ENCODE measurements around the gene USP13.

The USP13 gene

GRCh38 chr3:179750720-179751328 lies 98.0 kb downstream of the USP13 start:
- Histone ChIP-seq H3K4me1 (ENCODE audit: insufficient read depth, low read length, poor library complexity, severe bottlenecking) (no peaks in the 10 kb centered on the region), H3K9ac (ENCODE audit: low read depth, low read length, poor library complexity, severe bottlenecking) (no peak overlapping the region), H3F3A (ENCODE audit: low read depth) (no peaks in the 10 kb centered on the region), H3K9me3 (ENCODE audit: insufficient read depth, low read depth, low read length) (no peaks in the 10 kb centered on the region), H3K27me3 (ENCODE audit: insufficient read depth, low read length, poor library complexity, severe bottlenecking) (no peaks in the 10 kb centered on the region), H4K20me1 (ENCODE audit: insufficient read depth, low read length, poor library complexity, severe bottlenecking) (no peaks in the 10 kb centered on the region), H3K4me3 (ENCODE audit: low read length, poor library complexity, severe bottlenecking) (no peak overlapping the region), H3K79me2 (ENCODE audit: insufficient read depth, low read length) (no peaks in the 10 kb centered on the region), H2AFZ (ENCODE audit: low read length) (no peak overlapping the region), H3K4me2 (ENCODE audit: low read depth, low read length, poor library complexity, severe bottlenecking) (no peak overlapping the region), H3K36me3 (ENCODE audit: insufficient read depth, low read length) (peaks cover 24% of the 10 kb centered on the region; the same call in 1 of the 2 replicates), H3K9me2 (replicated peaks; ENCODE audit: low read depth, low read length) (no peaks in the 10 kb centered on the region)
- TF ChIP-seq, protein P1, sequence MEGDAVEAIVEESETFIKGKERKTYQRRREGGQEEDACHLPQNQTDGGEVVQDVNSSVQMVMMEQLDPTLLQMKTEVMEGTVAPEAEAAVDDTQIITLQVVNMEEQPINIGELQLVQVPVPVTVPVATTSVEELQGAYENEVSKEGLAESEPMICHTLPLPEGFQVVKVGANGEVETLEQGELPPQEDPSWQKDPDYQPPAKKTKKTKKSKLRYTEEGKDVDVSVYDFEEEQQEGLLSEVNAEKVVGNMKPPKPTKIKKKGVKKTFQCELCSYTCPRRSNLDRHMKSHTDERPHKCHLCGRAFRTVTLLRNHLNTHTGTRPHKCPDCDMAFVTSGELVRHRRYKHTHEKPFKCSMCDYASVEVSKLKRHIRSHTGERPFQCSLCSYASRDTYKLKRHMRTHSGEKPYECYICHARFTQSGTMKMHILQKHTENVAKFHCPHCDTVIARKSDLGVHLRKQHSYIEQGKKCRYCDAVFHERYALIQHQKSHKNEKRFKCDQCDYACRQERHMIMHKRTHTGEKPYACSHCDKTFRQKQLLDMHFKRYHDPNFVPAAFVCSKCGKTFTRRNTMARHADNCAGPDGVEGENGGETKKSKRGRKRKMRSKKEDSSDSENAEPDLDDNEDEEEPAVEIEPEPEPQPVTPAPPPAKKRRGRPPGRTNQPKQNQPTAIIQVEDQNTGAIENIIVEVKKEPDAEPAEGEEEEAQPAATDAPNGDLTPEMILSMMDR (conservative IDR thresholded peaks at IDR 0.05; ENCODE audit: low read length): peak; percentile 87
- TF ChIP-seq EZH2phosphoT487 (IDR thresholded peaks at IDR 0.05; ENCODE audit: borderline replicate concordance): no peak

DNA sequence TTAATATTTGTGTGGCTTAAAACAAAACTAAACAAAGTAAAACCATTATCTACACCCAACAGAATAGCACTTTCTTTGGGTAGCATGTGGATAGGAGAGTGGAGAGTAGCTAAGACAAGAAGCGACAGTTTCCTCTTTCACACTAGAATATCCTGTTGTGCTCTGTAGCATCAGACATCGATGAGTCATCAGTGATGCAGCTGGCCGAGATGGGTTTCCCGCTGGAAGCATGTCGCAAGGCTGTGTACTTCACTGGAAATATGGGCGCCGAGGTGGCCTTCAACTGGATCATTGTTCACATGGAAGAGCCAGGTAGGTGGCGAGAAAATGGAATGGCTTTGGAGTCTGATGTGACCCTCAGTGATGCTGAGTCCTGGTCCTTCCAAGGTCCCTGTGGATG lies 108.1 kb downstream of the USP13 start:
- H3K4me3 ChIP-seq (ENCODE audit: low read length, poor library complexity, severe bottlenecking): no peak overlapping the region
- TF ChIP-seq, protein P1 (conservative IDR thresholded peaks at IDR 0.05; ENCODE audit: low read length): no peak
- TF ChIP-seq EZH2phosphoT487 (IDR thresholded peaks at IDR 0.05; ENCODE audit: borderline replicate concordance): no peak
- no peaks in the 10 kb centered on the region for H4K20me1 ChIP-seq (ENCODE audit: insufficient read depth, low read length, poor library complexity, severe bottlenecking)
- H2AFZ ChIP-seq (ENCODE audit: low read length): no peak overlapping the region
- H3K27me3 ChIP-seq (ENCODE audit: insufficient read depth, low read length, poor library complexity, severe bottlenecking): no peaks in the 10 kb centered on the region
- no peaks in the 10 kb centered on the region for H3F3A ChIP-seq (ENCODE audit: low read depth)
- H3K36me3 ChIP-seq (ENCODE audit: insufficient read depth, low read length): peaks cover 40% of the 10 kb centered on the region; the same call in 1 of the 2 replicates
- no peaks in the 10 kb centered on the region for H3K79me2 ChIP-seq (ENCODE audit: insufficient read depth, low read length)
- peaks cover 4% of the 10 kb centered on the region for H3K4me1 ChIP-seq (ENCODE audit: insufficient read depth, low read length, poor library complexity, severe bottlenecking)
- no peak overlapping the region for H3K4me2 ChIP-seq (ENCODE audit: low read depth, low read length, poor library complexity, severe bottlenecking)
- no peaks in the 10 kb centered on the region for H3K9me3 ChIP-seq (ENCODE audit: insufficient read depth, low read depth, low read length)
- no peak overlapping the region for H3K9ac ChIP-seq (ENCODE audit: low read depth, low read length, poor library complexity, severe bottlenecking)
- H3K9me2 ChIP-seq (replicated peaks; ENCODE audit: low read depth, low read length): no peaks in the 10 kb centered on the region

- Histone ChIP-seq H3F3A (ENCODE audit: low read depth) (peaks cover 9% of the 10 kb centered on the region), H2AFZ (ENCODE audit: low read length) (no peak overlapping the region), H3K27me3 (ENCODE audit: insufficient read depth, low read length, poor library complexity, severe bottlenecking) (no peaks in the 10 kb centered on the region), H3K9me3 (ENCODE audit: insufficient read depth, low read depth, low read length) (no peaks in the 10 kb centered on the region), H3K79me2 (ENCODE audit: insufficient read depth, low read length) (no peaks in the 10 kb centered on the region), H3K9ac (ENCODE audit: low read depth, low read length, poor library complexity, severe bottlenecking) (no peak overlapping the region), H3K4me1 (ENCODE audit: insufficient read depth, low read length, poor library complexity, severe bottlenecking) (peaks cover 32% of the 10 kb centered on the region), H3K4me3 (ENCODE audit: low read length, poor library complexity, severe bottlenecking) (no peak overlapping the region), H4K20me1 (ENCODE audit: insufficient read depth, low read length, poor library complexity, severe bottlenecking) (no peaks in the 10 kb centered on the region), H3K9me2 (replicated peaks; ENCODE audit: low read depth, low read length) (no peaks in the 10 kb centered on the region), H3K36me3 (ENCODE audit: insufficient read depth, low read length) (peaks cover 45% of the 10 kb centered on the region; the same call in 1 of the 2 replicates), H3K4me2 (ENCODE audit: low read depth, low read length, poor library complexity, severe bottlenecking) (no peak overlapping the region)
- TF ChIP-seq, protein P1 (conservative IDR thresholded peaks at IDR 0.05; ENCODE audit: low read length): no peak
Measured at GRCh38 chr3:179765396-179765795, 112.6 kb downstream of the USP13 start.
